Stomach (tissue), 4 donors: ENCODE data around the gene ANKFN1.

Experiments used
- EP300 ChIP-seq: sonication (generic); formaldehyde crosslinking; IDR thresholded peaks from one replicate; pipeline ENCODE4 v1.6.1; 2017; ENCODE audit warnings: antibody characterized with exemption
- POLR2A ChIP-seq, 4 donors: fragments of 450-650 bp; IDR thresholded peaks; one replicate each; pipeline ENCODE4 v1.6.1; 2016; ENCODE audit warnings: antibody characterized with exemption in 4 of 4, control low read depth in 2 of 4, mild to moderate bottlenecking in 1 of 4, moderate library complexity in 1 of 4
- POLR2AphosphoS5 ChIP-seq, 3 donors: sonication (generic); formaldehyde crosslinking; IDR thresholded peaks; one replicate each; pipeline ENCODE4 v1.6.1; 2016; ENCODE audit warnings: antibody characterized with exemption in 3 of 3
- TF ChIP-seq, protein P1 (sequence below), 7 experiments: fragments of 450-650 bp in 4 of 7; fragments of 200-600 bp in 3 of 7; sonication (generic) in 3 of 7; IDR thresholded peaks; one replicate each; pipeline ENCODE4 v1.5.1; 2016 to 2019; ENCODE audit warnings: antibody characterized with exemption in 7 of 7, control low read depth in 2 of 7, mild to moderate bottlenecking in 1 of 7

DNA sequence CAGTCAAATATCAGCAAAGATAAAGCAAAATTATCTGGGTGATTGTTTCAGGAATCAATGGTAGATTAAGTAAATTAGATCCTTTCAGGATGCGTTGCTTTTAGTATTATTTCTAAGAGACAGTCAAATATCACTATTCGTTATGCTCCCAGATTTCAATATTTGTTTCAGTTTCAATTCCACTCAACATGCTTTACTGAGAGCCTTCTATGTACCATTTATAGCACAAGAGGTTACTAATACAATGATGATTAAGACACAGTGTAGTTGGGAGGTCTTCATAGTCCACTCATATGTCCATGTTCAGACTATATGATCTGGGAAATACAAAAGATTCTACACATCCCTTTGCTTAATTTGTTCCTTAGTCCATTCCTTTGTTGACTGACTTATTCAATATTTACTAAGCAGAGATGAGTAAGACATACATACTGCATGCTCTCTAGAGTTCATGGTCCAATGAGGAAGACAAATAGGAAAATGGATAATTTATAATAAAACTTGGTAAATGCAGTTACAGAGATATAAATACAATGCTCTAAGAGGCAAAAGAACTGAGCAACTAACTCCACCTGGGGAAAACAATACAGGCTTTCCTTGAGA is 352.0 kb downstream of the ANKFN1 start:
- TF ChIP-seq POLR2A (IDR thresholded peaks at IDR 0.05), result no peak
- TF ChIP-seq, protein P1, sequence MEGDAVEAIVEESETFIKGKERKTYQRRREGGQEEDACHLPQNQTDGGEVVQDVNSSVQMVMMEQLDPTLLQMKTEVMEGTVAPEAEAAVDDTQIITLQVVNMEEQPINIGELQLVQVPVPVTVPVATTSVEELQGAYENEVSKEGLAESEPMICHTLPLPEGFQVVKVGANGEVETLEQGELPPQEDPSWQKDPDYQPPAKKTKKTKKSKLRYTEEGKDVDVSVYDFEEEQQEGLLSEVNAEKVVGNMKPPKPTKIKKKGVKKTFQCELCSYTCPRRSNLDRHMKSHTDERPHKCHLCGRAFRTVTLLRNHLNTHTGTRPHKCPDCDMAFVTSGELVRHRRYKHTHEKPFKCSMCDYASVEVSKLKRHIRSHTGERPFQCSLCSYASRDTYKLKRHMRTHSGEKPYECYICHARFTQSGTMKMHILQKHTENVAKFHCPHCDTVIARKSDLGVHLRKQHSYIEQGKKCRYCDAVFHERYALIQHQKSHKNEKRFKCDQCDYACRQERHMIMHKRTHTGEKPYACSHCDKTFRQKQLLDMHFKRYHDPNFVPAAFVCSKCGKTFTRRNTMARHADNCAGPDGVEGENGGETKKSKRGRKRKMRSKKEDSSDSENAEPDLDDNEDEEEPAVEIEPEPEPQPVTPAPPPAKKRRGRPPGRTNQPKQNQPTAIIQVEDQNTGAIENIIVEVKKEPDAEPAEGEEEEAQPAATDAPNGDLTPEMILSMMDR (IDR thresholded peaks at IDR 0.05), result no peak
- TF ChIP-seq POLR2AphosphoS5 (IDR thresholded peaks at IDR 0.05), result no peak
- no peak for TF ChIP-seq EP300
